DMS153 treated with DMSO at 0.1 percent for 48 hours (cell line): Measurements from ENCODE around the gene SEBOX.
"Not testable (repeated sequence)": the region's sequence is repeated elsewhere in the genome, so short reads cannot be mapped to it uniquely, and the experiment has no call there.

Source experiments
- DNase-seq: peaks from one replicate; lab custom pipeline; 2025; ENCODE audit not compliant: unreplicated experiment; lab: John Stamatoyannopoulos, UW

The SEBOX gene

GRCh38 chr17:28341516-28341915 lies 23.5 kb downstream of the SEBOX start:
- DNase-seq, result no peak

- DNase-seq, result no peak
Measured at GRCh38 chr17:28340374-28340773, 24.6 kb downstream of the SEBOX start.

GRCh38 chr17:28339431-28339830 lies 25.6 kb downstream of the SEBOX start:
- DNase-seq, result no peak

- not testable (repeated sequence) for DNase-seq
Measured at GRCh38 chr17:28338769-28339212, 26.2 kb downstream of the SEBOX start.

- no peak for DNase-seq
Measured at GRCh38 chr17:28338056-28338768, 26.8 kb downstream of the SEBOX start.

- no peak for DNase-seq
Measured at GRCh38 chr17:28335959-28336871, 28.8 kb downstream of the SEBOX start.

- peak; percentile 99 for DNase-seq
Measured at GRCh38 chr17:28335201-28335958, 29.6 kb downstream of the SEBOX start, which contains the start of the genes IFT20 and TNFAIP1. IFT20 (minus strand) TSS chr17:28335472; CDS start chr17:28331985, 3,487 bp downstream. TNFAIP1 (plus strand) TSS chr17:28335761; CDS start chr17:28339522, 3,761 bp downstream.

- DNase-seq, result no peak
Measured at GRCh38 chr17:28334666-28335200, 30.3 kb downstream of the SEBOX start.

- DNase-seq, result no peak
Measured at GRCh38 chr17:28334171-28334570, 30.8 kb downstream of the SEBOX start.

GRCh38 chr17:28333083-28333746 lies 31.8 kb downstream of the SEBOX start:
- DNase-seq, result no peak

- no peak for DNase-seq
Measured at GRCh38 chr17:28331891-28332420, 33.0 kb downstream of the SEBOX start.

- DNase-seq, result no peak
Measured at GRCh38 chr17:28330671-28331070, 34.3 kb downstream of the SEBOX start.

GRCh38 chr17:28328325-28328724 lies 36.7 kb downstream of the SEBOX start:
- DNase-seq, result no peak

- no peak for DNase-seq
Measured at GRCh38 chr17:28327709-28328108, 37.3 kb downstream of the SEBOX start.

GRCh38 chr17:28327031-28327607 lies 37.9 kb downstream of the SEBOX start:
- DNase-seq, result no peak

- DNase-seq, result no peak
Measured at GRCh38 chr17:28326114-28326513, 38.9 kb downstream of the SEBOX start.

- no peak for DNase-seq
Measured at GRCh38 chr17:28325211-28325610, 39.8 kb downstream of the SEBOX start.

GRCh38 chr17:28324781-28325180 lies 40.2 kb downstream of the SEBOX start:
- no peak for DNase-seq

- DNase-seq, result no peak
Measured at GRCh38 chr17:28324267-28324745, 40.7 kb downstream of the SEBOX start.
